A673 (cell line): ENCODE data around the gene ARSG.

Experiments
- EZH2 ChIP-seq: fragments of 200-600 bp; sonication (generic); IDR thresholded peaks from 2 replicates; pipeline ENCODE4 v1.6.1; 2017; ENCODE audit warnings: borderline replicate concordance, low read depth, mild to moderate bottlenecking, mixed read lengths, antibody characterized with exemption, low read length; ENCODE audit not compliant: poor library complexity, severe bottlenecking
- TF ChIP-seq, protein P1 (sequence below): fragments of 300-800, 200-600 bp; sonication (generic); conservative IDR thresholded peaks from 2 replicates; pipeline ENCODE4 v1.5.1; 2017; ENCODE audit warnings: low read depth, mild to moderate bottlenecking, antibody characterized with exemption, low read length, moderate library complexity, mixed read lengths

DNA sequence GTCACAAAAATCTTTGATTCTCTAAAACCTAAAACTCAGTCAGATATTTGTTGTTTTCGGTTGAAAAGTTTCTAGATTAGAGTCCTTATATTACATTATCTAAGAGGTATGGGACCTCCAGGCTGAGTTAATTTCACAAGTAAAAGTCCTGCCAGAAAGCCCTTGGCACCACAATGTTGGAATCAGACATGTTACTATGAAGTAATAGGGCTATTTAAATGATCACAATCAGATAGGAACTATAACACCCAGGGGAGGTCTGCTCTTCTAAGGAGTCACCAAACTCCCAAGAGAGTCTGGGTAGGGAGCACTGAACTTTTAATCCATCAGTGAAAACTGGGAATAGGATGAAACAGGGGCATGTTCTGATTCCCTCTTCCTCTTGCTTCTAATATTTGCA lies 111.8 kb downstream of the ARSG start:
- TF ChIP-seq, protein P1, sequence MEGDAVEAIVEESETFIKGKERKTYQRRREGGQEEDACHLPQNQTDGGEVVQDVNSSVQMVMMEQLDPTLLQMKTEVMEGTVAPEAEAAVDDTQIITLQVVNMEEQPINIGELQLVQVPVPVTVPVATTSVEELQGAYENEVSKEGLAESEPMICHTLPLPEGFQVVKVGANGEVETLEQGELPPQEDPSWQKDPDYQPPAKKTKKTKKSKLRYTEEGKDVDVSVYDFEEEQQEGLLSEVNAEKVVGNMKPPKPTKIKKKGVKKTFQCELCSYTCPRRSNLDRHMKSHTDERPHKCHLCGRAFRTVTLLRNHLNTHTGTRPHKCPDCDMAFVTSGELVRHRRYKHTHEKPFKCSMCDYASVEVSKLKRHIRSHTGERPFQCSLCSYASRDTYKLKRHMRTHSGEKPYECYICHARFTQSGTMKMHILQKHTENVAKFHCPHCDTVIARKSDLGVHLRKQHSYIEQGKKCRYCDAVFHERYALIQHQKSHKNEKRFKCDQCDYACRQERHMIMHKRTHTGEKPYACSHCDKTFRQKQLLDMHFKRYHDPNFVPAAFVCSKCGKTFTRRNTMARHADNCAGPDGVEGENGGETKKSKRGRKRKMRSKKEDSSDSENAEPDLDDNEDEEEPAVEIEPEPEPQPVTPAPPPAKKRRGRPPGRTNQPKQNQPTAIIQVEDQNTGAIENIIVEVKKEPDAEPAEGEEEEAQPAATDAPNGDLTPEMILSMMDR = no peak
- no peak for TF ChIP-seq EZH2
